Trophoblast cell (in vitro differentiated cells and primary cell): ENCODE data around the gene MATR3.

Experiments
- DNase-seq, 2 donors: peaks; one replicate each; pipeline ENCODE4 v3.0.0-alpha.2; 2016
- H2AFZ ChIP-seq: 2 replicates; pipeline ENCODE4 v1.6.1; 2013; ENCODE audit warnings: low read length, moderate library complexity, mild to moderate bottlenecking; ENCODE audit not compliant: insufficient read depth, poor library complexity
- H2AK5ac ChIP-seq: 2 replicates; pipeline ENCODE4 v1.6.1; 2013; ENCODE audit warnings: mild to moderate bottlenecking, low read length
- H2BK120ac ChIP-seq: 2 replicates; pipeline ENCODE4 v1.6.1; 2013; ENCODE audit warnings: low read length, mild to moderate bottlenecking, moderate library complexity; ENCODE audit not compliant: insufficient read depth, poor library complexity
- H2BK12ac ChIP-seq: 2 replicates; pipeline ENCODE4 v1.6.1; 2013; ENCODE audit warnings: mild to moderate bottlenecking, low read length, moderate library complexity
- H2BK5ac ChIP-seq: 2 replicates; pipeline ENCODE4 v1.6.1; 2013; ENCODE audit warnings: low read length, low read depth, moderate library complexity, mild to moderate bottlenecking; ENCODE audit not compliant: poor library complexity
- H3K14ac ChIP-seq: 2 replicates; pipeline ENCODE4 v1.6.1; 2013; ENCODE audit warnings: mild to moderate bottlenecking, low read length
- H3K18ac ChIP-seq: 2 replicates; pipeline ENCODE4 v1.6.1; 2013; ENCODE audit warnings: mild to moderate bottlenecking, low read length
- H3K23ac ChIP-seq: 2 replicates; pipeline ENCODE4 v1.6.1; 2013; ENCODE audit warnings: low read length
- H3K27ac ChIP-seq: 2 replicates; pipeline ENCODE4 v1.5.1; 2013; ENCODE audit warnings: low read depth, mild to moderate bottlenecking, inconsistent platforms, low read length, moderate library complexity
- H3K27me3 ChIP-seq: 2 replicates; pipeline ENCODE4 v1.6.1; 2013; ENCODE audit warnings: inconsistent platforms, mild to moderate bottlenecking, low read length, moderate library complexity; ENCODE audit not compliant: insufficient read depth
- H3K36me3 ChIP-seq, 2 experiments: 1 replicate in 1 of 2; 2 replicates in 1 of 2; pipeline ENCODE4 v1.6.1; 2013; ENCODE audit warnings: low read length in 2 of 2, mild to moderate bottlenecking in 2 of 2, moderate library complexity in 1 of 2; ENCODE audit not compliant: insufficient read depth in 2 of 2, control insufficient read depth in 1 of 2
- H3K4ac ChIP-seq: 2 replicates; pipeline ENCODE4 v1.6.1; 2013; ENCODE audit warnings: low read depth, mild to moderate bottlenecking, low read length, moderate library complexity
- H3K4me1 ChIP-seq, 2 experiments: 1 replicate in 1 of 2; 2 replicates in 1 of 2; pipeline ENCODE4 v1.6.1; 2013; ENCODE audit warnings: low read length in 2 of 2, mild to moderate bottlenecking in 2 of 2, moderate library complexity in 1 of 2; ENCODE audit not compliant: insufficient read depth in 2 of 2, control insufficient read depth in 1 of 2
- H3K4me2 ChIP-seq: 2 replicates; pipeline ENCODE4 v1.6.1; 2013; ENCODE audit warnings: inconsistent platforms, mild to moderate bottlenecking, low read length, moderate library complexity
- H3K4me3 ChIP-seq: 2 replicates; pipeline ENCODE4 v1.5.1; 2013; ENCODE audit warnings: mild to moderate bottlenecking, low read depth, low read length, inconsistent platforms
- H3K79me1 ChIP-seq: one replicate; pipeline ENCODE4 v1.6.1; 2013; ENCODE audit warnings: low read length
- H3K79me2 ChIP-seq: 2 replicates; pipeline ENCODE4 v1.6.1; 2013; ENCODE audit warnings: low read length, mild to moderate bottlenecking; ENCODE audit not compliant: control insufficient read depth, insufficient read depth, poor library complexity
- H3K9ac ChIP-seq: 2 replicates; pipeline ENCODE4 v1.6.1; 2013; ENCODE audit warnings: mild to moderate bottlenecking, low read length
- H3K9me3 ChIP-seq: 2 replicates; pipeline ENCODE4 v1.6.1; 2013; ENCODE audit warnings: low read depth, mild to moderate bottlenecking, control low read depth, inconsistent platforms, low read length; ENCODE audit not compliant: insufficient read depth
- H4K12ac ChIP-seq: 2 replicates; pipeline ENCODE4 v1.6.1; 2013; ENCODE audit warnings: low read depth, mild to moderate bottlenecking, low read length, moderate library complexity
- H4K8ac ChIP-seq: 2 replicates; pipeline ENCODE4 v1.6.1; 2013; ENCODE audit warnings: low read depth, mild to moderate bottlenecking, low read length, moderate library complexity
- H4K91ac ChIP-seq: one replicate; pipeline ENCODE4 v1.6.1; 2013; ENCODE audit warnings: low read depth, mild to moderate bottlenecking, low read length, moderate library complexity
- WGBS: extraction: QIAGEN DNeasy Blood & Tissue Kit; methylation state at CpG from one replicate; pipeline ENCODE4 v1.1.7; 2013; ENCODE audit warnings: missing lambda C conversion rate; ENCODE audit not compliant: insufficient read length, insufficient coverage; ENCODE audit errors: extremely low coverage; 5-methylcytosine and 5-hydroxymethylcytosine counted together

MATR3 gene

GRCh38 chr5:139273322-139273571 is 20.3 kb upstream of the MATR3 start:
- Histone ChIP-seq H3K9me3 (no peaks in the 10 kb centered on the region), H4K8ac (no peak overlapping the region), H2BK5ac (no peak overlapping the region), H3K18ac (no peak overlapping the region), H3K27me3 (no peaks in the 10 kb centered on the region), H3K36me3 (peaks cover 2 to 4% of the 10 kb centered on the region in 2 experiments), H3K79me1 (peaks cover 8% of the 10 kb centered on the region), H4K12ac (no peak overlapping the region), H2BK120ac (no peak overlapping the region), H3K4me2 (peak overlapping the region; percentile 93), H3K9ac (no peak overlapping the region), H2AFZ (no peak overlapping the region), H4K91ac (no peak overlapping the region), H3K27ac (no peak overlapping the region), H2AK5ac (no peak overlapping the region), H3K23ac (no peak overlapping the region), H3K14ac (no peak overlapping the region), H3K4ac (no peak overlapping the region), H3K79me2 (peaks cover 5% of the 10 kb centered on the region), H2BK12ac (no peak overlapping the region), H3K4me3 (peak overlapping the region; percentile 74), H3K4me1 (peaks cover 14 to 26% of the 10 kb centered on the region in 2 experiments)
- WGBS, result no CpG with 5 or more reads among the region's 3 CpGs
- DNase-seq, result no peak

- H3K18ac ChIP-seq, result peak overlapping the region; percentile 47
- peak overlapping the region; percentile 71 for H4K91ac ChIP-seq
- H2AFZ ChIP-seq, result peak overlapping the region; percentile 82
- peaks cover 14 to 26% of the 10 kb centered on the region in 2 experiments for H3K4me1 ChIP-seq
- H3K9ac ChIP-seq, result peak overlapping the region; percentile 78
- no peak overlapping the region for H3K23ac ChIP-seq
- H3K79me1 ChIP-seq, result peaks cover 8% of the 10 kb centered on the region
- no CpG with 5 or more reads among the region's 47 CpGs for WGBS
- H3K9me3 ChIP-seq, result no peaks in the 10 kb centered on the region
- H3K4ac ChIP-seq, result peak overlapping the region; percentile 89
- H4K12ac ChIP-seq, result peak overlapping the region; percentile 81
- peak overlapping the region; percentile 66 for H2AK5ac ChIP-seq
- H2BK12ac ChIP-seq, result peak overlapping the region; percentile 26
- DNase-seq, result peak; percentile 96 to 98
- peaks cover 2 to 9% of the 10 kb centered on the region in 2 experiments for H3K36me3 ChIP-seq
- H3K4me2 ChIP-seq, result peak overlapping the region; percentile 93
- peak overlapping the region; percentile 76 for H3K14ac ChIP-seq
- peak overlapping the region; percentile 58 for H4K8ac ChIP-seq
- peak overlapping the region; percentile 18 for H2BK5ac ChIP-seq
- H3K27me3 ChIP-seq, result no peaks in the 10 kb centered on the region
- peak overlapping the region; percentile 89 for H2BK120ac ChIP-seq
- H3K27ac ChIP-seq, result no peak overlapping the region
- peak overlapping the region; percentile 74 for H3K4me3 ChIP-seq
- H3K79me2 ChIP-seq, result peaks cover 5% of the 10 kb centered on the region
Measured at GRCh38 chr5:139273572-139274289, 19.8 kb upstream of the MATR3 start.

GRCh38 chr5:139275536-139275935 is 18.0 kb upstream of the MATR3 start:
- Histone ChIP-seq H3K27me3 (no peaks in the 10 kb centered on the region), H2BK120ac (no peak overlapping the region), H3K9ac (no peak overlapping the region), H3K23ac (no peak overlapping the region), H4K91ac (no peak overlapping the region), H2BK5ac (peak overlapping the region; percentile 14), H3K14ac (no peak overlapping the region), H3K4ac (no peak overlapping the region), H4K12ac (no peak overlapping the region), H3K9me3 (no peaks in the 10 kb centered on the region), H3K36me3 (peaks cover 4 to 14% of the 10 kb centered on the region in 2 experiments), H3K79me2 (peaks cover 5% of the 10 kb centered on the region), H3K79me1 (peaks cover 8% of the 10 kb centered on the region), H3K4me3 (no peak overlapping the region), H2AK5ac (no peak overlapping the region), H2BK12ac (no peak overlapping the region), H3K18ac (no peak overlapping the region), H3K4me2 (peak overlapping the region; percentile 26), H3K27ac (no peak overlapping the region), H2AFZ (no peak overlapping the region), H3K4me1 (peaks cover 14 to 26% of the 10 kb centered on the region in 2 experiments), H4K8ac (no peak overlapping the region)
- no peak for DNase-seq
- no CpG with 5 or more reads among the region's 4 CpGs for WGBS

- H3K9ac ChIP-seq, result no peak overlapping the region
- no CpG with 5 or more reads among the region's 3 CpGs for WGBS
Measured at GRCh38 chr5:139275956-139276355, 17.6 kb upstream of the MATR3 start.

More at GRCh38 chr5:139275956-139276355, 17.6 kb upstream of the MATR3 start:
- H3K4me1 ChIP-seq, result peaks cover 14 to 26% of the 10 kb centered on the region in 2 experiments
- H3K9me3 ChIP-seq, result no peaks in the 10 kb centered on the region
- H3K4ac ChIP-seq, result peak overlapping the region; percentile 6
- no peak overlapping the region for H4K8ac ChIP-seq
- H3K4me2 ChIP-seq, result peak overlapping the region; percentile 29
- peak overlapping the region; percentile 17 for H3K14ac ChIP-seq
- H2AFZ ChIP-seq, result no peak overlapping the region
- peaks cover 5 to 14% of the 10 kb centered on the region in 2 experiments for H3K36me3 ChIP-seq
- no peak overlapping the region for H2BK120ac ChIP-seq
- no peak overlapping the region for H3K4me3 ChIP-seq
- H3K27ac ChIP-seq, result no peak overlapping the region
- peaks cover 5% of the 10 kb centered on the region for H3K79me2 ChIP-seq
- no peak overlapping the region for H3K23ac ChIP-seq
- H3K27me3 ChIP-seq, result no peaks in the 10 kb centered on the region
- no peak overlapping the region for H2AK5ac ChIP-seq
- H3K18ac ChIP-seq, result peak overlapping the region; percentile 77
- H2BK5ac ChIP-seq, result no peak overlapping the region
- H2BK12ac ChIP-seq, result no peak overlapping the region
- H3K79me1 ChIP-seq, result peaks cover 8% of the 10 kb centered on the region
- DNase-seq, result no peak
- H4K91ac ChIP-seq, result no peak overlapping the region
- peak overlapping the region; percentile 36 for H4K12ac ChIP-seq
